ENCODE results near the gene CYTH4.

The CYTH4 gene

DNA sequence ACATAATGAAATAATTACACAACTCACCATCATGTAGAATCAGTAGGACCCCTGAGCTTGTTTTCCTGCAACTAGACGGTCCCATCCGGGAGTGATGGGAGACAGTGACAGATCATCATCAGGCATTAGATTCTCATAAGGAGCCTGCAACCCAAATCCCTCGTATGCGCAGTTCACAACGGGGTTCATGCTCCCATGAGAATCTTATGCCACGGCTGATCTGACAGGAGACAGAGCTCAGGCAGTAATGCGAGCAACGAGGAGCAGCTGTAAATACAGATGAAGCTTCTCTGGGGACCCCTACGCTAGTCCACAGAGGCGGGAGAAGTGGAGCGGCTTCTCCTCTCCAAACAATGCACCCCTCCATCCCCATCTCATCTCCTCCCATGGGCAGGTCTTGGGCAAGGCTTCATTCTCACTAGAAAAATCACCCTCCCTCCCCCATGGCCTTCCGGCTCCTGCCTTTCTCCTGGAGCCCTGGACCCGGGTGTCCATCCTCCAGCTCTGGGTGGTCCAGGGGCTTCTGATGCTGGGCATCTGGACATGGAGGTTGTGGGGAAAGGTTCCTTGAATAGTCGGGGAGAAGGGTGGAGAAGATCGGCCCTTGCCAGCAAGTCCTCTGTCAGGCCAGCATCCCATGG lies 22.0 kb upstream of the CYTH4 start:
- no peak overlapping the region for H2BK15ac ChIP-seq (replicated peaks; ENCODE audit: low read depth)
- no peaks in the 10 kb centered on the region for H3K79me2 ChIP-seq (ENCODE audit: control insufficient read depth, insufficient read depth, low read length)
- H2BK120ac ChIP-seq (ENCODE audit: low read depth, low read length): no peak overlapping the region
- no peak overlapping the region for H3K18ac ChIP-seq (ENCODE audit: low read length)
- no peak overlapping the region for H3K4me3 ChIP-seq (ENCODE audit: low read length)
- no peak overlapping the region for H3K9ac ChIP-seq (ENCODE audit: low read length)
- no peak overlapping the region for H3K4ac ChIP-seq (ENCODE audit: low read depth, low read length)
- DNase-seq: no peak
- no peaks in the 10 kb centered on the region for H3K36me3 ChIP-seq (ENCODE audit: control insufficient read depth, insufficient read depth, low read length)
- no peak overlapping the region for H3K27ac ChIP-seq (ENCODE audit: low read depth, low read length)
- no peak overlapping the region for H4K8ac ChIP-seq (ENCODE audit: low read depth, low read length)
- H3K27me3 ChIP-seq (ENCODE audit: insufficient read depth, low read length, poor library complexity): no peaks in the 10 kb centered on the region
- no CpG with 5 or more reads among the region's 15 CpGs for WGBS (ENCODE audit: extremely low coverage, insufficient coverage, low lambda C conversion rate)
- no peaks in the 10 kb centered on the region for H3K79me1 ChIP-seq (ENCODE audit: low read length)
- no peak overlapping the region for H3K23ac ChIP-seq (ENCODE audit: low read length)
- no peak overlapping the region for H3K4me2 ChIP-seq (ENCODE audit: low read length)
- no peak overlapping the region for H2BK5ac ChIP-seq (ENCODE audit: low read length)
- no peak overlapping the region for H2AK5ac ChIP-seq (ENCODE audit: low read length)
- H3K56ac ChIP-seq (ENCODE audit: low read length): no peak overlapping the region
- no peak overlapping the region for H4K5ac ChIP-seq (ENCODE audit: low read length)
- H3K4me1 ChIP-seq (ENCODE audit: control insufficient read depth, low read depth, low read length): no peaks in the 10 kb centered on the region

DNA sequence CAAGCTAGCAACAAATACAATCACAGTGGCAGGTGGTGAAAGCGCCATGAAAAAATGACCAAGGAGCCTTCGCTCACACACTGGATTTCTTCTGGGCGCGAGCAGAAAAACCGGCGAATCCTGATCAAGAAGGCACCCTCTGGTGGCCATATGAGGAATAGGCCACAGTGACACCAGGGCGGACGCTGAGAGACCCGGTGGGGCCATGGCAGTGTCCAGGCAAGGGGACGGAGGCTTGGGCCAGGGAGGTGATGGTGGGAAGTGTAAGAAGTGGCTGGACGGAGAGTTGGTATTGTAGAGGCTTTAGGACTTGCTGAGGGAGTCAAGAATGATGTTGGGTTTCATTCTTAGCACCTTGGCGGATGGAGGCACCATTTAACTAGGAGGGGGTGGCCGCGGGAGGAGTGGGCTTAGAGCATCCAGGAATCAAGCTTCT lies 21.4 kb upstream of the CYTH4 start:
- H2BK5ac ChIP-seq (ENCODE audit: low read length): no peak overlapping the region
- peak; percentile 69 for DNase-seq
- H2BK120ac ChIP-seq (ENCODE audit: low read depth, low read length): no peak overlapping the region
- no peaks in the 10 kb centered on the region for H3K79me1 ChIP-seq (ENCODE audit: low read length)
- H3K23ac ChIP-seq (ENCODE audit: low read length): no peak overlapping the region
- no peak overlapping the region for H3K18ac ChIP-seq (ENCODE audit: low read length)
- no peak overlapping the region for H3K4ac ChIP-seq (ENCODE audit: low read depth, low read length)
- no CpG with 5 or more reads among the region's 14 CpGs for WGBS (ENCODE audit: extremely low coverage, insufficient coverage, low lambda C conversion rate)
- H3K4me2 ChIP-seq (ENCODE audit: low read length): no peak overlapping the region
- no peak overlapping the region for H4K8ac ChIP-seq (ENCODE audit: low read depth, low read length)
- no peak overlapping the region for H4K5ac ChIP-seq (ENCODE audit: low read length)
- H3K36me3 ChIP-seq (ENCODE audit: control insufficient read depth, insufficient read depth, low read length): no peaks in the 10 kb centered on the region
- H3K27me3 ChIP-seq (ENCODE audit: insufficient read depth, low read length, poor library complexity): no peaks in the 10 kb centered on the region
- H2BK15ac ChIP-seq (replicated peaks; ENCODE audit: low read depth): no peak overlapping the region
- no peaks in the 10 kb centered on the region for H3K4me1 ChIP-seq (ENCODE audit: control insufficient read depth, low read depth, low read length)
- H3K79me2 ChIP-seq (ENCODE audit: control insufficient read depth, insufficient read depth, low read length): no peaks in the 10 kb centered on the region
- H3K27ac ChIP-seq (ENCODE audit: low read depth, low read length): no peak overlapping the region
- H3K9ac ChIP-seq (ENCODE audit: low read length): no peak overlapping the region
- H3K56ac ChIP-seq (ENCODE audit: low read length): no peak overlapping the region
- no peak overlapping the region for H3K4me3 ChIP-seq (ENCODE audit: low read length)
- H2AK5ac ChIP-seq (ENCODE audit: low read length): no peak overlapping the region

DNA sequence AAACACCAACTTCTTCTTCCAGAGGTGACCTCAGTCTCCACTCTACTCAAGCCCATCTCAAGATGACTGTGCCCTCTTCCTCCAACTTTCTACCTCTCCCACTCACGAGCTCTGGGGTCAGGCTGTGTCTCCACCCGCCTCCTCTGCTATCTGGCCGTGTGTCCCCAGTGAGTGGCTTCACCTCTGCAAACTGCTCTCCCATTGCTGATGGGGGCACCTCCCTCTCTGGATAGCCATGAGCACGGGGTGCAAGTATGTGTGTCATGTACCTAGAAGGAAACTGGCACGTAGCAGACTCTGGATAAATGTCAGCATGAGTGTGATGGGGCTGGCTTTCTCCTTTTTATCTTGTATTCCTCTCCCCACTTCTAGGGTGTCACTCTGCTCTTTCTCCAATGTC lies 20.0 kb upstream of the CYTH4 start:
- Histone ChIP-seq H2AK5ac (ENCODE audit: low read length) (no peak overlapping the region), H3K23ac (ENCODE audit: low read length) (no peak overlapping the region), H3K79me1 (ENCODE audit: low read length) (no peaks in the 10 kb centered on the region), H3K27ac (ENCODE audit: low read depth, low read length) (no peak overlapping the region), H2BK120ac (ENCODE audit: low read depth, low read length) (no peak overlapping the region), H3K36me3 (ENCODE audit: control insufficient read depth, insufficient read depth, low read length) (no peaks in the 10 kb centered on the region), H3K56ac (ENCODE audit: low read length) (no peak overlapping the region), H3K4ac (ENCODE audit: low read depth, low read length) (no peak overlapping the region), H3K4me3 (ENCODE audit: low read length) (no peak overlapping the region), H3K4me1 (ENCODE audit: control insufficient read depth, low read depth, low read length) (no peaks in the 10 kb centered on the region), H4K8ac (ENCODE audit: low read depth, low read length) (no peak overlapping the region), H2BK15ac (replicated peaks; ENCODE audit: low read depth) (no peak overlapping the region), H3K18ac (ENCODE audit: low read length) (no peak overlapping the region), H3K27me3 (ENCODE audit: insufficient read depth, low read length, poor library complexity) (no peaks in the 10 kb centered on the region), H2BK5ac (ENCODE audit: low read length) (no peak overlapping the region), H3K9ac (ENCODE audit: low read length) (no peak overlapping the region), H3K4me2 (ENCODE audit: low read length) (no peak overlapping the region), H3K79me2 (ENCODE audit: control insufficient read depth, insufficient read depth, low read length) (no peaks in the 10 kb centered on the region), H4K5ac (ENCODE audit: low read length) (no peak overlapping the region)
- WGBS (ENCODE audit: extremely low coverage, insufficient coverage, low lambda C conversion rate): no CpG with 5 or more reads among the region's 5 CpGs
- no peak for DNase-seq

DNA sequence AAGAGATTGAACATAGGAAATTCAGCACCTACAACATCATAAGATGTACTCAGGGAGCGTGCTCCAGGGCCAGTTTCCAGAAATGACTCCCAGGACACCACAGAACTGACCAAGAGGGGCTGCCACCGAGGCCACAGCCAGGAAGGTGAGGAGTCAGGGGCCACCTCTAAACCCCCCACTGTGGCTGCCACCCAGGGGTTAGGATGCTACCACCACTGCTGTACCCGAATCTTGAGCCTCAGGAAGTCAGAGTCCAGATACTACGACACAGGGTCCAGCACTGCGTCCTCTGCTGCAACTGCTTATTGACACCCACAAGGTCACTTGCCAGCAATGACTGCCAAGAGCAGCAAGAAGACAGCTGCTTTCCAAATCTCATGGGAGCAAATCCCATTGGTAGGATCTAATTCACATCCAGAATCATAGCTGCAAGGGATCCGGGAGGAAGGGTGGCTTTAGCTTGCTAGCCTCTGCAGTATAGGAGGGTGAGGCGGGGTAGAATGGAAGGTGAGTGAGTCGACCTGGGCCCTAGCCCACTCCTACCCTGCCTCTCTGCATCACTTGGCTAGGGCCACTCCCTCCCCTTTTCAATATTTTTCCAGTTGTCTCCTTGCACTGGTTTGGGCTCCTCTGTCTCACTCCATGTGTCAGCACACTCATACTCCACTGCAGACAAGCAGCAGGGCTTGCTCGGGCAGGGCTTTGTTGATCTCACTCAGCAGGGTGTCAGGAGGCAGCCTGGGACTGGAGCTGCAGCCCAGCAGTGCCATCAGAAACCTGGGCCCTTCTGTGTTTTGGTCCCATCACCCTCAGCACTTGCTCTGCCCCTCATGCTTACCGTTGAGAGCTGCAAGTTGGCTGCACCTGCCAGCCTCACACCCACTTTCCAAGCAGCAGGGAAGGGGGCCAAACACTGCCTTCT lies 18.1 kb upstream of the CYTH4 start:
- H3K36me3 ChIP-seq (ENCODE audit: control insufficient read depth, insufficient read depth, low read length): no peaks in the 10 kb centered on the region
- no peak overlapping the region for H4K5ac ChIP-seq (ENCODE audit: low read length)
- WGBS (ENCODE audit: extremely low coverage, insufficient coverage, low lambda C conversion rate): no CpG with 5 or more reads among the region's 10 CpGs
- H3K27me3 ChIP-seq (ENCODE audit: insufficient read depth, low read length, poor library complexity): no peaks in the 10 kb centered on the region
- no peak overlapping the region for H3K4me2 ChIP-seq (ENCODE audit: low read length)
- H3K9ac ChIP-seq (ENCODE audit: low read length): no peak overlapping the region
- H2BK5ac ChIP-seq (ENCODE audit: low read length): no peak overlapping the region
- no peaks in the 10 kb centered on the region for H3K79me1 ChIP-seq (ENCODE audit: low read length)
- no peak overlapping the region for H2AK5ac ChIP-seq (ENCODE audit: low read length)
- H3K4me3 ChIP-seq (ENCODE audit: low read length): no peak overlapping the region
- DNase-seq: no peak
- no peak overlapping the region for H2BK120ac ChIP-seq (ENCODE audit: low read depth, low read length)
- no peak overlapping the region for H3K56ac ChIP-seq (ENCODE audit: low read length)
- H3K4me1 ChIP-seq (ENCODE audit: control insufficient read depth, low read depth, low read length): no peaks in the 10 kb centered on the region
- no peak overlapping the region for H3K18ac ChIP-seq (ENCODE audit: low read length)
- no peak overlapping the region for H2BK15ac ChIP-seq (replicated peaks; ENCODE audit: low read depth)
- no peak overlapping the region for H3K27ac ChIP-seq (ENCODE audit: low read depth, low read length)
- no peak overlapping the region for H3K23ac ChIP-seq (ENCODE audit: low read length)
- no peaks in the 10 kb centered on the region for H3K79me2 ChIP-seq (ENCODE audit: control insufficient read depth, insufficient read depth, low read length)
- H3K4ac ChIP-seq (ENCODE audit: low read depth, low read length): no peak overlapping the region
- no peak overlapping the region for H4K8ac ChIP-seq (ENCODE audit: low read depth, low read length)

DNA sequence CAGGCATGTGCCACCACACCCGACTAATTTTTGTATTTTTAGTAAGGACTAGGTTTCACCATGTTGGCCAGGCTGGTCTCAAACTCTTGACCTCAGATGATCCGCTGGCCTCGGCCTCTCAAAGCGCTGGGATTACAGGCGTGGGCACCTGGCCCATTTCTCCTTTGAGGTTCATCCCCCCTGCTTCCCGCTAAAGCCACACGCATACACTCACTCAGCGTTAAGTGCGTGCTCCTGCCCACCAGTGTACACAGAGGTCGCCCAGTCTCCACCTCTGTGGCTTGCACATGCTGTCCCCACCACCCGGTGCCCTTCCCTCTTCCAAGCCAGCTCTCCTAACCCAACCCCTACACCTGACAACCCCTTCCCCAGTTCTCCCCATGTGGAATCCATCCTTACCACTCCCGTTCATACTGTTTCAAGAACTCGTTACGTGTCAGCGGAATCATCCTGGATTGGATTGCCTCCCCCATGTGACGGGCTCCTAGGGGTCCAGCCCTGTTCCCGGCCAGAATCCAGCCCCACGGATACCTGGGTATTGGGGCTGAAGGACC lies 15.7 kb upstream of the CYTH4 start:
- Histone ChIP-seq H3K79me1 (ENCODE audit: low read length) (no peaks in the 10 kb centered on the region), H3K79me2 (ENCODE audit: control insufficient read depth, insufficient read depth, low read length) (no peaks in the 10 kb centered on the region), H2BK120ac (ENCODE audit: low read depth, low read length) (no peak overlapping the region), H3K18ac (ENCODE audit: low read length) (no peak overlapping the region), H3K27me3 (ENCODE audit: insufficient read depth, low read length, poor library complexity) (no peaks in the 10 kb centered on the region), H3K23ac (ENCODE audit: low read length) (no peak overlapping the region), H2AK5ac (ENCODE audit: low read length) (no peak overlapping the region), H3K4me2 (ENCODE audit: low read length) (no peak overlapping the region), H2BK15ac (replicated peaks; ENCODE audit: low read depth) (no peak overlapping the region), H4K8ac (ENCODE audit: low read depth, low read length) (no peak overlapping the region), H3K27ac (ENCODE audit: low read depth, low read length) (no peak overlapping the region), H3K4ac (ENCODE audit: low read depth, low read length) (no peak overlapping the region), H3K56ac (ENCODE audit: low read length) (no peak overlapping the region), H3K9ac (ENCODE audit: low read length) (no peak overlapping the region), H3K36me3 (ENCODE audit: control insufficient read depth, insufficient read depth, low read length) (no peaks in the 10 kb centered on the region), H3K4me3 (ENCODE audit: low read length) (no peak overlapping the region), H2BK5ac (ENCODE audit: low read length) (no peak overlapping the region), H3K4me1 (ENCODE audit: control insufficient read depth, low read depth, low read length) (no peaks in the 10 kb centered on the region), H4K5ac (ENCODE audit: low read length) (no peak overlapping the region)
- WGBS (ENCODE audit: extremely low coverage, insufficient coverage, low lambda C conversion rate): no CpG with 5 or more reads among the region's 18 CpGs
- no peak for DNase-seq
